Measurements from ENCODE around the gene FBXL3.
"Not testable (repeated sequence)": the region's sequence is repeated elsewhere in the genome, so short reads cannot be mapped to it uniquely, and the experiment has no call there.

The FBXL3 gene

DNA sequence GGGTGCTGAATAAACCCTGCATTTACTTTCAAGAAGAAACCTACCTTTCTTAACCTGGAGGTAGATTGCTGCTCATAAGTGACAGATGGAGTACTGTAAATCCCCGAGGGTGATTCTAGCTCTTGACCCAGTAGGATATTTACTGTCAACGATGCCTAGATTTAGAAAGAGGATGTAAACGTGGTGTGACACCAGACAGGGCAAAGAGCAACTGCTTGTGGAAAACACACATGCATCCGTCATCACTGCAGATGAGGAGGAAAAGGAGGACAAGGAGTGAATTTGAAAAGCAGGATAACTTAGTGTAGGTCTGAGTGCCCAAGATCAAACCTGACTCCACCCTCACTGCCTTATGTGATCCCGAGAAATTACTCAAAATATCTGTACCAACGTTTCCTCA lies 44.9 kb downstream of the FBXL3 start:
- DNase-seq = no peak

DNA sequence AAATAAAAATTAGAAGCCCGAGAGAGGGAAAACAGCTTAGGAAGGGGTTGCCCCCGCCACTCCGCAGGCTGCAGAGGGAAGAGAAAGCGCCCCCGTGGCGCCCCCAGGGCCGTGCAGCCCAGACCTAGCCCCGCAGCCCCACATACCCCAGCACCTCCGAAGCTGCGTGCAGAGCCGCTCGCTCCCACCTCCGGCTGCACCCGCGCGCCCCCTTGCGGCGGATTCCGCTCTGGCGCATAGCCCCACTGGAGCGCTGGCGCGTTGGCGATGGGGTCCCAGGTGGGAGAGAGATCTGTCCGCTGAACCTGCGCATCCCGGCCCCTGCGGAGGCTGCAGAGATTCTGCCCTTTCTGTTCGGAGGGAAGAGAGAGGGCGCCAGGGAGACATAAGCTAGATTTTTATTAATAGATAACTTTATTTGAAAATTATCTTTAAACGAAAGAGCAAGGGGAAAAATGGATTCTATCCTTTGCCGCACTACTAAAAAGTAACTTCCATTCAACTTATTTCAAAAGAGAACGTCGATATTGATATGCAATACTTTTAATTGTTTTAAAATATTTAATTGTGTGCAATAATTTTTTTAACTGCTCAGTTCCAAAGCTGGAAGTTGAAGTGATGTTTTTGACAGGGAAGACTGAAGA lies 46.8 kb downstream of the FBXL3 start:
- DNase-seq = peak; percentile 80

DNA sequence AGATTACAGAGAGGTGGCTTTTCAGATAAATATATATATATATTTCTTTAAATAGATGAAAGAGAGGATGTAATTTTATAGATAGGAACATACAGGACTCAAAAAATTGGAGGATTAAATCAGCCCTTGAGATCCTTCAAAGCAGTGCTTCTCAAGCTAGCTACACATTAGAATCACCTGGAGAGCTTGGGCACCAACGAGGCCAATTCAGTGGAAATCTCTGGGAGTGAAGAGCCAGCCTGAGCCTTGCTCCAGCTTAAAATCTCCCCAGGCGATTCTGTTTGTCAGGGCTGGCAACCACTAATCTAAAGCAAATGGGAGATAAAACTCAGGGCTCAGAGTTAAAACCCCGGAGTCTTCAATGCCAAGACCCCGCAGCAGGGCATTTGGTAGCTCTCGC lies 50.0 kb downstream of the FBXL3 start:
- DNase-seq = no peak

DNA sequence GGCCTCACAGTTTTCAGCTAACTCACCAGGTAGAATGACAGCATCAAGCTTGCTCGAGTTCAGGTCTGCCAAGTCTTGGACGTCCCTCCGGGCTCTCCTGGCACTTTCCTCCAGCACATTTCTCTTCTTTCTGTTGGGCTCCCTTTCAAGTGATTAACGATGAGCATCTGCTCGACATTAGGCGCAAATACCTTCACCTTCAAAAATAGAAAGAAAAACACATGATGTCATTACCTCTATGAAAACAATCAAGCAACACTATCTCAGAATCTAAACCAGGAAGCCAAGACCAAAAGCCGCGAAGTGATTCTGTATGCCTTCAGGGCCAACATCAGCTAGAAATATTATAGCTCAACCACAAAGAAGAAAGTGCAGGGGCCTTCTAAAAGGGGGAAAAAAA lies 50.5 kb downstream of the FBXL3 start:
- peak; percentile 83 for DNase-seq

DNA sequence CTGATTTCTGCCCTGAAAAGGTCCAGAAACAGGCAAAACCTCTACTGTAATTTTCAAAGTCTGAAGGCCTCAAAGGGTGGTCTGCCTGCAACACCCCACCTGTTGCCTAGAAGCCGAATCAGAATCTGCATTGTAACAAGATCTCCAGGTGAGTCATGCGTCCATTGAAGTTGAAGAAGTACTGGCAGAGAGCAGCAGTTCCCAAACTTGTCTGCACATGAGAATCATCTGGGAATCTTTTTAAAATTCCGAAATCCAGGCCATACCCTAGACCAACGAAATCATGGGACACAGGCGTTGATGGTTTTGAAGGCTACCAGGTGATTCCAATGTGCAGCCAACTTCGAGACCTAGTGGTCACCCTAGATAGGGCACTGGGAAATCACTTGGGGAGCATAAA lies 51.1 kb downstream of the FBXL3 start:
- no peak for DNase-seq

DNA sequence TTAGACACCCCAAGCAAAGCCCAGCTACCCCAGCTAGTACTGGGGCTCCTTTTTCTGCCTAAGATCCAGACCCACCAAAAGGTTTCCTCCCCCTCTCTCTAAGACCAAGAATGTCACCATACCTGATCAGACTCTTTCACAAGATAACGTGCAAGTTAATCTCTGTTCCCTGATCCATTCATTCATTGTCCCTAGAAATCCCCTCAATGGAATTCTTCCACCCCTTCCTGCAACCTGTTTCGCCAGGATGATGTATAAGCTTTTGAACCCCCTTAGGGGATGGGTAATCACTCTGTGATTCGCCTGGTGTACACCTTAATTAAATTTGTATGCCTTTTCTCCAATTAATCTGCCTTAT lies 52.4 kb downstream of the FBXL3 start:
- DNase-seq = no peak

DNA sequence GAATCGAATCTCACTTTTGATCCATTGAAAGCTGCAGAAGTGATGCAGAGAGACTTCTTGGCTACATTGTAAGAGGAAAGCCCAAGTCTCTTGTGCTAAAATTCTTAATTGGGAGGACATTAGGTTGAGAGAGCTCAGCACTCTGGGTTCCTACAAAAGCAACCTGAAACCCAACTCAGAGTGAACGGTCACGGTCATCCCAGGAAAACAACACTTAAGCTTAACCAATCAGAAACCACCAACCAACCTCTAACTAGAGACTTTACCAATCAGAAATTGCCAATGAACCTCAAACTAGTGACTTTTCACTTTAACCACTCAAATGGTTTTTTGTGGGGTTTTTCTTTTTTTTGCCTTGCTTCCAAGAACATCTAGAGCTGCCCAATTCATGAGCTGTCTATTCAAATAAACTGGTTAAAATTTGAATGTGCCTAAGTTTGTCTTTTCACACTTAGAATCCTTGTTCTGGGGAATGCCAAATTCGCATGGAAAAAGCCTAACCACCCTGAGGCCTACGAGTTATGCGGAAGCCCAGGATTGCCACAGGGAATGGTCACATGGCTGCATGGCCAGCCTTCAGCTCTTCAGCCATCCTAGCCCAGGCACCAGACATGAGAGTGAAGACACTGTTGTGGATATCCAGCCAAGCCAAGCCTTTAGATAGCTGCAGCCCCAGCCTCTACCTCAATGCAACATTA lies 52.9 kb downstream of the FBXL3 start:
- DNase-seq = no peak

DNA sequence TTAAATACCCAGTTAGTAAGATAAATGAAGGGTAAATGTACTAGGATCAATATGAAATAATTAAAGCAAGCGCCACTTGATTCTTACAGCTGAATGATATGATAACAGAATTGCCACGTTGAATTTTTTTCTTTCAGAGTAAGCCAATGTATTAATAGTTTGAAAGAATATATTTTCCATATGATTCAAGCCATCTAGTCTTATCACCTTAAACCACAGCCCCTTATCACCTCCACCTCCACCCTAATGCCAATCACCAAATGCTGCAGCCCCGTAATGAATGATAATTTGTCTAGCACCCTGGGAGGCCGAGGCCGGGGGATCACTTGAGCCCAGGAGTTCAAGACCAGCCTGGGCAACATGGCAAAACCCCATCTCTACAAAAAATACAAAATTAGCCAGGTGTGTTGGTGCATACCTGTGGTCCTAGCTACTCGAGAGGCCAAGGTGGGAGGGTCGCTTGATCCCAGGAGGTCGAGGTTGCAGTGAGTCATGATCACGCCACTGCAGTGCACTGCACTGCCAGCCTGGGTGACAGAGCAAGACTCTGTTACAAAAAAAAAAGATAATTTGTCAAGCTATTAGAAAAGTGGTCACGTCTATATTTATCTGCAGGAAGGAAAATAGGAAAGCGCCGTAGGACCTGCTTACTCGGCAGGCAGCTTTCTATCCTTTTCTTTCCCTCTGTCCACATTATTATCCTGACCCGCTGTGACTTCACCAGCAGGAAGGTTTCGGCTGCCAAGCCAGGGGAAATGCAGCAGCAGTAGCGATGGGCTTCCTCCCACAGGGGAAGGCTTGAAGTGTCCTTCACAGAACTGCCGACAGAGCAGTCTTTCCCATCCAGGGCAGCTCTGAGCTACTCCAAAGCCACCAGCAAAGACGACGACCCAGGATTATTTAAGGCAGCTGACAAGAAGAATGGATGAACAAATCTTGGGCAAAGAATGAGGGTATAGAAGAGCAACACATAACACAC lies 54.8 kb downstream of the FBXL3 start:
- no peak for DNase-seq

DNA sequence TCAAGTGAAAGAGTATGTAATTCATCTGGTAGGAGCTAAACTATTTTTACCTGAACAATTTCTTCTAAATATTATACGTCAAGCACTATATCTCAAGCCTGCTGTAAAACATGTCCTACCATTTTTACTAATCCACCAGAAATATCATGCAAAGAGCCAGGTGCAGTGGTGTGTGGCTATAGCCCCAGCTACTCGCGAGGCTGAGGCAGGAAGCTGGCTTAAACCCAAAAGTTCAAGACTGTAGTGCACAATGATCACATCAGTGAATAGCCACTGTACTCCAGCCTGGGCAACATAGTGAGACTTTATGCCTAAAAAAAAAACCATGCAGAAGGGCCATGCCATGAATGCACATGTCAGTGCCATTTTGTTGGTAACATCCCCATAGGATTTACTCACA lies 55.7 kb downstream of the FBXL3 start:
- no peak for DNase-seq

DNA sequence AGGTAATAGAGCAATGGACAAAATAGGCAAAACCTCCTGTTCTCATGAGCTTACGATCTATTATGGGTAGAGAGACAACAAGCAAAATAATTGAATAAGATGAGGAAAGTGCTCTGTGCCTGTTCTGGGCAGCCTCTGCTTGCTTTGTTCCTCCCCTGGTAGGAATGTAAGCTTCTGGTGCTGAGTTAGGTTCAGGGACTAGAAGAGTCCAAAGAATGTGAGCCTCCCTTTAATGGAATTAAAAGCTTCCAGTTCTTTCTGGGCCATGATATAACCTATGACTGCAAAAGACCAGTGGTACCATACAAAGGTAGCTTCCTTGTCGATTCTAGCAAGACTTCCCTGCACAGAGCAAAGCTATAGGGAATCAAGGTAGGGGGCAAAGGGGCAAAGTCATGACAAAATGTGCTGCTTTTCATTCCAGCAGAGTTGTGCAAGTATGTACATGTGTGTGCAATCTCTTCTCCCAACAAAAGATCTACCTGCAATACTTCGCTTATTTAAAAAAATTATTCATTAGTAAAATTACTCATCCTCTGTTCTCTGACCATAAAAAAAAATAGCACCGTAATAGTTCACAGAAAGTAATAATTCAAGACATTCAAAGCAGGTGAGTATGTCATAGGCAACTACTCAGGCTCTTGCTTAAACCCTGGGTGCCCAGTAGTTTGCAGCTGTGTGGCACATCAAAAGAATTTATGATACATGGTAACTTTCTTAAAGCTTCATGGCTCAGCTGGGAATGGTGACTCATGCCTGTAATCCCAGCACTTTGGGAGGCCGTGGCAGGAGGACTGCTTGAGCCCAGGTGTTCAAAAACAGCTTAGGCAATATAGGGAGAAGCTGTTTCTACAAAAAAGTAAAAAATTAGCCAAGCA lies 57.2 kb downstream of the FBXL3 start:
- no peak for DNase-seq

DNA sequence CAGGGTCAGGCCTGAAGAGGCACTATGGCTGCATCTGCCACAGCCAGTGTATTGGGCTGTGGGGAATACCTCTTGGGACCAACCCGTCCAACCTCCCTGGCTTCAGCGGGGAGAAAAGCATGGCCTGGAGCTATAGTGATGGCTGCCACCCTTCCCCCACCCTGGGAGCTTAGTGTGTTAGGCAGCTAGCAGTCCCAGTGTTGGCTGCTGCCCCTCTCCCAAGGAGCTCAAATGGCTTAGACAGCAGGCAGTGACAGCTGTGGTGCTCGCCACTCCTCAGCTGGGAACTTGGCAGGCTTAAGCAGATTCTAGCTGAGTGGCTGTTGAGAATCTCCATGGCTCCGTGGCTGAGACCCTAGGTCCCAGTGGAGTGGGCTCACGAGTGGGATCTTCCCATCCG lies 58.9 kb downstream of the FBXL3 start:
- DNase-seq = peak; percentile 83

DNA sequence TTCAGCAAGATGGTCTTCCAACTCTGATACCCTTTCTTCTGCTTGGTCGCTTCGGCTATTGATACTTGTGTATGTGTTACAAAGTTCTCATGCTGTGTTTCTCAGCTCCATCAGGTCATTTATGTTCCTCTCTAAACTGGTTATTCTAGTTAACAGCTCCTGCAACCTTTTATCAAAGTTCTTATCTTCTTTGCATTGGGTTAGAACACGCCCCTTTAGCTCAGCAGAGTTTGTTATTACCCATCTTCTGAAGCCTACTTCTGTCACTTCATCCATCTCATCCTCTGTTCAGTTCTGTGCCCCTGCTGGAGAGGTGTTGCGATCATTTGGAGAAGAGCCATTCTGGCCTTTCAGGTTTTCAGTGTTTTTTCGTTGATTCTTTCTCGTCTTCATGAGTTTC lies 59.9 kb downstream of the FBXL3 start:
- DNase-seq = no peak

DNA sequence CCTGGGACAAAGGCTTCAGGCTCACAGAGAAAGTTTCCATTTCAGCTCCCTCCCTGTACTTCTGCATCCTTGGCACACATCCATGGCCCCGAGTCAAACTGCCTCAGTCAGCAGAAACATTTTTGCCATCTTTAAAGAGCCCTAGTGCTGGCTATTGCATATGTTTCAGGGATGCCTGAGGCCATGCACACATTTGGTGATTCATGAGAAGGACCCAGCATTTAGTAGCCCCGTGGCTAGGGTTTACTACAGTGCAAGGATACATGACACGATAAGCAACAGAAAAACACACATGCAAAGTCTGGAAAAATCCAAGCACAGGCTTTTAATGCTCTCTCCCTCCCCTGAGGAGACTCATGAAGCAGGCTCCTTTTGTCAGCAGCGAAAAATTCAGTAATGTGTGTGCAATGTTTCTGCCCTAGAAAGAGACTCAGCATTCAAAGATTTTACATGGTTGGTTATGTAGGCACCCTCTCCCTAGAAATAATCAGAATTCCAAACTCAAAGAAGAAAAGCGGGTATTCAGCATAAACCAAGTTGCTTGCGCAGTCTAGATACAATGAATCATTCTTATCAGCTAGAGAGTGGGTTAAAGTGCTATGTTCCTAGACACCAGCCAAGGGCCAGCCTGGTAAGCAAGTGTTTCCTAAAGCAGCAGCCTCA lies 61.1 kb downstream of the FBXL3 start:
- DNase-seq = peak; percentile 11

DNA sequence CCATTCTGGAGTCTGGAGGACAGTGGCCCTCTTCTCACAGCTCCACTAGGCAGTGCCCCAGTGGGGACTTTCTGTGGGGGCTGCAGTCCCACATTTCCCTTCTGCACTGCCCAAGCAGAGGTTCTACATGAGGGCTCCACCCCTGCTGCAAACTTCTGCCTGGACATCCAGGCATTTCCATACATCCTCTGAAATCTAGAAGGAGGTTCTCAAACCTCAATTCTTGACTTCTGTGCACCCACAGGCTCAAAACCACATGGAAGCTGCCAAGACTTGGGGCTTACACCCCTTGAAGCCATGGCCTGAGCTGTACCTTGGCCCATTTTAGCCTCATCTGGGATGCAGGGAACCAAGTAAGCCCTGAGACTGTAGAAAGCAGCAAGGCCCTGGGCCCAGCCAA lies 67.2 kb downstream of the FBXL3 start:
- DNase-seq = not testable (repeated sequence)

DNA sequence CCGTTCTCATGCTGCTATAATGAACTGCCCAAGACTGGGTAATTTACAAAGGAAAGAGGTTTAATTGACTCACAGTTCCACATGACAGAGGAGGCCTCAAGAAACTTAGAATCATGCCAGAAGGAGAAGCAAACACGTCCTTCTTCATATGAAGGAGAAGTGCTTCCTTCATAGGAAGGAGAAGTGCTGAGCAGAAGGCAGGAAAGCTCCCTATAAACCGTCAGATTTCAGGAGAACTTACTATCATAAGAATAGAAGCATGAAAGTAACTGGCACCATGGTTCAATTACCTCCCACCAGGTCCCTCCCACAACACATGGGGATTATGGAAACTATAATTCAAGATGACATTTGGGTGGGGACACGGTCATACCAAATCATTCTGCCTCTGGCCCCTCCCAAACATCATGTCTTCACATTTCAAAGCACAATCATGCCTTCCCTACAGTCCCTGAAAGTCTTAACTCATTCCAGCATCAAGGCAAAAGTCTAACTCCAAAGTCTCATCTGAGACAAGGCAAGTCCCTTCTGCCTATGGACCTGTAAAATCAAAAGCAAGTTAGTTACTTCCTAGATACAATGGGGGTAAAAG lies 68.0 kb downstream of the FBXL3 start:
- no peak for DNase-seq

DNA sequence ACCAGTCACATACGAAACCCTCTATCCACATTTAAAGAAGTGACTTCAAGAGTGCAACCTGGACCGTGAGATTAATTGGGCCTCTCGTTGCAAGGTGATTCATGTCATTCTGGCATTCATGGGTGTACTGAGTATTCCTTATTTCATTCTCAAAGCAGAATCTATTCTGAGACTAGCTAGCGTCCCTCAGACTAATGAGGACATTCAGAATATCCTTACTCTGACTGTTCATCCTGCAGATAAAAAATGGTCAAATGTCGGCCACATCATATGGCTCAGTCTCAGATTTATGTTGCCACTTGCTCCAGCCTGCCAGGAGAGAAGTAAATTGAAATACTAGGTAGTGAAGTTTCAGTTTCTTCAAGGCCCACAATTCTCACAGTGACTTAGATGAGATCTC lies 71.3 kb downstream of the FBXL3 start:
- no peak for DNase-seq

Measured in NCI-H2171 (cell line).